GM04504 (cell line): ENCODE results near the gene THAP11.
A peak's percentile ranks its signal among the peaks of the same experiment; 100 is the strongest.

Experiments used
- DNase-seq: peaks from one replicate; pipeline ENCODE4 v3.0.0-alpha.2; 2012; ENCODE audit warnings: low read depth

THAP11 gene

DNA sequence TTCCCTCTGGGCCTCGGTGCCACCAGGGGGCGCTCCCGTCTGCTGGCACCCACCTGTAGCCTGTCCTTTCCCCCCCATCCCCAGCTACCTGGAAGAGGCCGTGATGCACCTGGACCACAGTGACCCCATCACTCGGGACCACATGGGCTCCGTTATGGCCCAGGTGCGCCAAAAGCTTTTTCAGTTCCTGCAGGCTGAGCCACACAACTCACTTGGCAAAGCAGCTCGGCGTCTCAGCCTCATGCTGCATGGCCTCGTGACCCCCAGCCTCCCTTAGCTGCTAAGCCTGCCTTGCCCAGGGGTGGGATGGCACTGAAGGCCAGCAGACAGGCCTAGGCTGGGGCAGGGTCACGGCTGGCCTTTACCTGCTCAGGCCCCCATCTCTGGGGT is 41.7 kb downstream of the THAP11 start:
- DNase-seq, result no peak

DNA sequence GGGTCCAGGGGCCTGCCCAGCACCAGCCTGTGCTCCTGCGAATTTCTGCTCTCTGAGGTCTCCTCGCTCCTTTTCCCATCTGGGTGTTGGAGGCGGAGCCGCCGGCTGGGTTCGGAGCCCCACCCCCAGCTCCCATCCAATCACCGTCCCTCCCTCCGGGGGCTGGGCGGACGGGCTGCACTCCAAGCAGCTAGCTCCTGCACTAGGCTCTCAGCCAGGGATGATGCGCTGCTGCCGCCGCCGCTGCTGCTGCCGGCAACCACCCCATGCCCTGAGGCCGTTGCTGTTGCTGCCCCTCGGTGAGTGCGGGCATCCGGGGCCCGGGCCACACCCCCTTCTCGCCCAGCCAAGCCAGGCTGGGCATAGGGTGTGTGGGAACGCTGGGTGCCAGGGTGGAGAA is 42.6 kb downstream of the THAP11 start, which contains the start of gene NRN1L:
TSS of gene NRN1L (plus strand) at position 202 of the 400 bp plus-strand sequence. CDS start at position 221, 19 bp downstream.
- peak; percentile 85 for DNase-seq

DNA sequence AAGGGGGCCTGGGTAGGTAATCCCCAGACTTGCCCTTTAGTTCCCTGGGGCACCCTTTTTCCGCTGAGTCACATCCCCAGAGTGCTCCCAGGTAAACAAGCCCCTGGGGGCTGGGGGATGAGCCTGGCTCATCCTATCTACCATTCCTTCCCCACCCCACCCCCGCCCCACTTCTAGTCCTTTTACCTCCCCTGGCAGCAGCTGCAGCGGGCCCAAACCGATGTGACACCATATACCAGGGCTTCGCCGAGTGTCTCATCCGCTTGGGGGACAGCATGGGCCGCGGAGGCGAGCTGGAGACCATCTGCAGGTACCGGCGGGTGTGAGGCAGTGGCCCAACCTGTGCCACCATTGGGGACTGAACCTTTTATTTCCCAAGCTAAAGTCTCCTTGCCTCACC is 43.4 kb downstream of the THAP11 start:
- DNase-seq, result no peak

DNA sequence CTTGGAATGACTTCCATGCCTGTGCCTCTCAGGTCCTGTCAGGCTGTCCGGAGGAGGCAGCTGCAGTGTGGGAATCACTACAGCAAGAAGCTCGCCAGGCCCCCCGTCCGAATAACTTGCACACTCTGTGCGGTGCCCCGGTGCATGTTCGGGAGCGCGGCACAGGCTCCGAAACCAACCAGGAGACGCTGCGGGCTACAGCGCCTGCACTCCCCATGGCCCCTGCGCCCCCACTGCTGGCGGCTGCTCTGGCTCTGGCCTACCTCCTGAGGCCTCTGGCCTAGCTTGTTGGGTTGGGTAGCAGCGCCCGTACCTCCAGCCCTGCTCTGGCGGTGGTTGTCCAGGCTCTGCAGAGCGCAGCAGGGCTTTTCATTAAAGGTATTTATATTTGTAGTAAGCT is 43.9 kb downstream of the THAP11 start:
- no peak for DNase-seq

DNA sequence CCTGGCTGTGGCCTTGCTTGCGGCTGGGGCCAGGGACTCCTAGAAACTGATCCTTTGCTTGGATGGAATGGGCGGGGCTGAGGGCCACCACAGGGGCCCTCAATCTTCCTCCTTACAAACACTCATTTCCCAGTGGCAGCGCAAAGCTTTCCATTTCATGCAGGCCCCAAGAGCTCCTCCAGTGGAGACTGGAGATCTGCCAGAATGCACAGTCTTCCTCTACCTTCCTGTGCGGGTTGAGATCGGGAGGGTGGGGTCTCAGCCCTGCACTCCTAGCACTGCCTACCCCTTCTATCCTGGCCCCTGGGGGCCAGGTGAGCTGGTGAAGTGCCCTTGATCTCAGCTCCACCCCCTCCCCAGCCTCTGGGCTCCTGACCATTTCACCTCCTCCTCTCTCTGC is 44.3 kb downstream of the THAP11 start:
- no peak for DNase-seq

DNA sequence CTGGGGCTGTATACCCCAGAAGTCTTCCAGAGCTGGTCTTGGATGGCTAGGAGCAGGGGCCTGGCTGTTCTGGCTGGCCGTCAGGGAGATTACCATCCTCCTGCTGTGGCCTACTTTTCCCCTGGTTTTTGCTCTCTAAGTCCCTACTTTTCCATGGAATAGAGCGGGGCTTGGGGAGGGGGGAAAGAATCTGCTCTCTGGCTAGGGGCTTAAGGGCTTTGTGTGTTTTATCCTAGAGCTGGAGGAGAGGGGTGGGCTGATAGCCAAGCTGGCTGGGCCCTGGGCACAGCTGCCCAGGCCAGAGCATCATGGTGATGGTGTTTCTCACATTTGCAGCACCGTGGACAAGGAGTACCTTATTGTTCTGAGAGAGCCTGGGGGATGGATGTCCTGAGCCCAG is 46.2 kb downstream of the THAP11 start:
- DNase-seq, result no peak

DNA sequence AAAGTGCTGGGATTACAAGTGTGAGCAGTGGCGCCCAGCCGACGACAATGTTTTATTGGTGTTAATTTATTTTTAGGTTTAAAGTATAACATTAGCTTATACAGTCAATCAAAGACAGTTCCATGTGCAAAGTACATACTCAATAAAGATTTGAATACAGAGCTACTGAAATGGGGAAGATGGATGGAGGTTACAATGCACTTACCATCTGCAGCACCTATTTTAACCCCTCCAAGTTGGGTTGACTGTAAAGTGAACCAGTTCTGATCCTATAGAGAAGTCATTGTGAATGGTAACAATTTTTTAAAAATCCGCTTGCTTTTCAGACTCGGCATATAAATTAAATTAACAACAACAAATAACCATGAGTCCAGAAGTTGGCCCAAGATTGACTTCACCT is 50.3 kb downstream of the THAP11 start:
- no peak for DNase-seq

DNA sequence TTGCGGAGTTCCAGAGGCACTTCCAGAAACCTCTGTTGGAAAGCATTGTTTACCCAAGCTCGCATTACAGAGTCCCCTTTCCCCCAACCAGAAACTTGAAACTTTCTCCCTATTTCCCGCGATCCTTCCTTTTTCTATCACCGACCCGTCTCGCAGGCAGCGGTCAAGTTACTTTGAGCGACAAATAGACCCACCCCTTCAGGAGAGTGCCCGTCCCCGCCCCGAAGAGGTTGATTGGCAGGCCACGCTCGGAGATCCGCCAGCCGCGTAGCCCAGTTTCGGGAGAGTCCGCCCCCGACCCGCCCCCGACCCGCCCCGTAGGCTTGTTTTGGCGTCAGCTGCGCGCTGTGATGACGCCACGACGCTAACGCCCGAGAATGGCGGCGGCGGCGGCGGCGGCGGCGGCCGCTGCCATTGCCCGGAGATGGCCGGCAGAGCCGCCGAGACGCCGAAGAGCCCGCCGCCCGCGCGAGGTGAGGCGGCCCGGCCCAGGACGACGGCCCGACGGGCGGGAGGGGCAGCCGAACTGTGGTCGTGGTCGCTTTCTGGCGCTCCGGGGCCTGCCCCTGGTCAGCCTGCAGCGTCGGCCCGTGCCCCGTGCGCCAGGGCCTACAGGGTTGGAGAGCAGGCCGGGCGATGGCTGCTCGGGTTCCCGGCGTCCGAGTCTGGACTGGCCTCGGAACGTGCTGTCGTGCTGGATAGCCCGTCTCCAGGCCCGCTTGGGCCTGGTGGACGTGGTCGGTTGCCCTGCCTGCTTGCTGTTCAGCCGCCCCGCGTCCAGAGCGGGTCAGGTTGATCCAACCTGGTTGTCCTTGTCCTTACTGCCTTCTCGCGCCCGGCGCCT is 51.0 kb downstream of the THAP11 start, which contains the start of gene PSKH1:
TSS of gene PSKH1 (plus strand) at position 356 of the 844 bp plus-strand sequence. CDS start 15,496 bp downstream, outside the sequence.
- DNase-seq, result peak; percentile 87
